ENCODE data around the gene BHMT2.

BHMT2 gene

DNA sequence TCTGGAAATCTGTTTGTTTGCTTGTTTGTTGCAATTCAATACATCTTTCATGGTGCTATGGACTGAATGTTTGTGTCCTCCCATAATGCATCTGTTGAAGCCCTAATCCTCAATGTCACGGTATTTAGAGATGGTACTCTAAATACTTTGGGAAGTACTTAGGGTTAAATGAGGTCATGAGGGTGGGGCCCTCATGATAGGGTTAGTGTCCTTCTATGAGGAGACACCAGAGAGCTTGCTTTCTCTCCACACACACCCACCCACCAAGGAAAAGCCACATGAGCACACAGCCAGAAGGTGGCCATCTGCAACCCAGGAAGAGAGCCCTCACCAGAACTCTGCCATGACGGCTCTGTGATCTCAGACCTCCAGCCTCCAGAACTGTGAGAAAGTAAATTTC, 32.8 kb upstream of the BHMT2 start:
- DNase-seq (ENCODE audit: low read depth): no peak
- H3K4me3 ChIP-seq (ENCODE audit: low read depth, low read length): no peak overlapping the region
- TF ChIP-seq, protein P1, sequence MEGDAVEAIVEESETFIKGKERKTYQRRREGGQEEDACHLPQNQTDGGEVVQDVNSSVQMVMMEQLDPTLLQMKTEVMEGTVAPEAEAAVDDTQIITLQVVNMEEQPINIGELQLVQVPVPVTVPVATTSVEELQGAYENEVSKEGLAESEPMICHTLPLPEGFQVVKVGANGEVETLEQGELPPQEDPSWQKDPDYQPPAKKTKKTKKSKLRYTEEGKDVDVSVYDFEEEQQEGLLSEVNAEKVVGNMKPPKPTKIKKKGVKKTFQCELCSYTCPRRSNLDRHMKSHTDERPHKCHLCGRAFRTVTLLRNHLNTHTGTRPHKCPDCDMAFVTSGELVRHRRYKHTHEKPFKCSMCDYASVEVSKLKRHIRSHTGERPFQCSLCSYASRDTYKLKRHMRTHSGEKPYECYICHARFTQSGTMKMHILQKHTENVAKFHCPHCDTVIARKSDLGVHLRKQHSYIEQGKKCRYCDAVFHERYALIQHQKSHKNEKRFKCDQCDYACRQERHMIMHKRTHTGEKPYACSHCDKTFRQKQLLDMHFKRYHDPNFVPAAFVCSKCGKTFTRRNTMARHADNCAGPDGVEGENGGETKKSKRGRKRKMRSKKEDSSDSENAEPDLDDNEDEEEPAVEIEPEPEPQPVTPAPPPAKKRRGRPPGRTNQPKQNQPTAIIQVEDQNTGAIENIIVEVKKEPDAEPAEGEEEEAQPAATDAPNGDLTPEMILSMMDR (IDR thresholded peaks at IDR 0.05; ENCODE audit: low read depth, low read length, missing control alignments): no peak

DNA sequence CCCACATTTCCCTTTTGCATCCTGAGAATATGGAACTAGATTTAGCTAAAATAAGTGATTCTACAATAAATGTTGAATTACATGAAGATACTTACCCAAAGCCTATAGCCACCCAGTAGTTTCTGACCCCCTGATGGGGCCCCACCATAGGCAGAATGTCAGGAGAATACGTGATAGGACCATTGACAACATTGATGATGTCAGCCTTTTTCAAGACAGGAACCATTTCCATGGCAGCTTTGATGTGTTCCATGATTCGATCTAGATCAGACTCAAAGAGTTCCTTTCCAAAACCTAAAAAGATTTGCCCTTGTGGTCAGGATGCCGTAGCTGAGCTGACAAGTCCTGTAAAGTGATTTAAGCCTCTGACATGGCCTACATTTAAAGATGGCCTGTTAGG, 27.4 kb upstream of the BHMT2 start:
- DNase-seq (ENCODE audit: low read depth): no peak
- H3K4me3 ChIP-seq (ENCODE audit: low read depth, low read length): no peak overlapping the region
- TF ChIP-seq, protein P1 (IDR thresholded peaks at IDR 0.05; ENCODE audit: low read depth, low read length, missing control alignments): no peak

DNA sequence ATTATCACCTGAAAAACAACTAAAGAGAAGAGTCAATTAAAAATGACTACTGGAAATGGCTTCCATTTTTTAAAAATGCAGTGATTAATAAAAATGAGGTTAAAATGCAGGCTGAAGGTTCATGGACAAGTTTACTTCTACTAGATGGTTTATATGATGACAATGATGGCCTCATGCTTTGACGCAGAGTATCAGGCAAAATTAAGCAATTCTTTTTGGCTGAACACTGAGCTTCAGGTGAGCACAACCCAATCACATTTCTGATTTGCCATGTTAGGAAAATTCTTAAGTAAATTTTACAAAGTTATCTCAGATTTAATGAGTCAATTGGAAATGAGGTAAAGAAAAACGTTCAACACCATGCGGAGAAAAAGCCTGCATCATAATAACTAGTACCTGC, 22.4 kb upstream of the BHMT2 start:
- DNase-seq (ENCODE audit: low read depth): no peak
- TF ChIP-seq, protein P1 (IDR thresholded peaks at IDR 0.05; ENCODE audit: low read depth, low read length, missing control alignments): no peak
- no peak overlapping the region for H3K4me3 ChIP-seq (ENCODE audit: low read depth, low read length)

DNA sequence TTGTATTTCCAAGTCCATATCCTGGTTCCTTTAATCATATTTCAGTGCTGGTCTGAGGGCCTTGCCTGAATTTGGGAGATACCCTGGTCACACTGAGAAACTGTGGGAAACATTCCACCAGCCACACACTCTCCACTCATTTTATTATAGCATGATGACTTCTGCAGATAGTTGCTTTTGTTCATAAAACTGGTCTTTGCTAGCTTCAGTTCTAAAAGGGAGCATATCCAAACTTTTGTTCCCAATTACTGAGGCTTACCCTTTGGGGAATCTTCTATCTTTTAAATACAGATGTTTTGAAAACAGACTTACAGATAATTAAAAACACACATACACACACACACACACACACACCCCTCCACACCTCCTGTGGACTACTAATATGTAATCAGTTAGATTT, 21.1 kb upstream of the BHMT2 start:
- H3K4me3 ChIP-seq (ENCODE audit: low read depth, low read length): no peak overlapping the region
- TF ChIP-seq, protein P1 (IDR thresholded peaks at IDR 0.05; ENCODE audit: low read depth, low read length, missing control alignments): no peak
- no peak for DNase-seq (ENCODE audit: low read depth)

DNA sequence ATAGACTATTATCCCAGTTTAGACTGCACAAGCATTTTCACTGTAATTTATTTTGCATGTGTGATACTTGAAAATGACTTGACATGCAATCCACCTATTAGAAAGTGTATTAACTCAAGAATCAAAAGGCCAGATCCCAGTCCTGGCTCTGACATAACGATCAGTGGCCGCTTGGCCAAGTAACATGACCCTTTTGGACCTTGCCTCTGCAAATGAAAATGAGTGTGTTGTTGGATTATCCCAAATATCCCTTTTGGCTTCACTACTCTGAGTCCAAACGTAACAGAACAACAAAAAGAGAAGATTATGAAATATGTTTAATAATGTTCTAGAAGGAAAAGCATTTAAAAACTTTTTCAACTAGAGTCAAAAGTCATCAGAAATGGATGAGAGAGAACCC, 19.1 kb upstream of the BHMT2 start:
- no peak overlapping the region for H3K4me3 ChIP-seq (ENCODE audit: low read depth, low read length)
- no peak for DNase-seq (ENCODE audit: low read depth)
- TF ChIP-seq, protein P1 (IDR thresholded peaks at IDR 0.05; ENCODE audit: low read depth, low read length, missing control alignments): no peak

DNA sequence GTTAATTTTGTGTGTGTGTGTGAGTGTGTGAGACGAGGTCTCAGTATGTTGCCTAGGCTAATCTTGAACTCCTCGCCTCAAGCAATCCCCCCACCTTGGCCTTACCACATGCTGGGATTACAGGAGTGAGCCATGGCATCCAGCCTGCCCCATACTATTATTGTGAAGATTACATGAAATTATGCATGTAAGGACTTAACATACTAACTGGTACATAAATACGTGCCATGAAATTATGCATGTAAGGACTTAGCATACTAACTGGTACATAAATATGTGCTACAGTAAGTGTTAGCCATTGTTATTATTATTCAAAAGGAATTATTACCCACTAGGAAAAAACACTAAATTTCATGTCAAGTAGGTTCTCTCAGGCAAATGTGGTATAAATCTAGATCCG, 16.2 kb upstream of the BHMT2 start:
- H3K4me3 ChIP-seq (ENCODE audit: low read depth, low read length): no peak overlapping the region
- TF ChIP-seq, protein P1 (IDR thresholded peaks at IDR 0.05; ENCODE audit: low read depth, low read length, missing control alignments): no peak
- no peak for DNase-seq (ENCODE audit: low read depth)

DNA sequence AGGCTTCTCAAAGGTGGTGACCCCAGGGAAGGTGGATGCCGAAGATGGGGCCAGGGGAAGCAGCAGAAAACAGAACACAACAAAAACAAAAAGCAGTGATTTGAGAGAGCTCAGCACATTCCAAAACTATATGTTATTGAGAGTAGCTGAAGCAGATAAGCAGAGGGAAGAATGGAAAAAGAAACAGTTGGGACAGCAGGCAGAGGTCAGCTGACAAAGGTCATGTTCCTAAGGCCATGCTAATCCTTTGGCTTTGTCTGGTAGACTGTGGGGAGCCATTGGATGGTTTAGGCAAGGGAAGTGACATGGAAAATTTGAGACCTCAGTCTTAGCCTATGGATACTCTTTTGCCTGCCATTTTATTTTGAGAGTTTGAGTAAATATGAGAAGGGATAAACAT, 14.6 kb upstream of the BHMT2 start:
- no peak overlapping the region for H3K4me3 ChIP-seq (ENCODE audit: low read depth, low read length)
- TF ChIP-seq, protein P1 (IDR thresholded peaks at IDR 0.05; ENCODE audit: low read depth, low read length, missing control alignments): no peak
- no peak for DNase-seq (ENCODE audit: low read depth)

All from GM12864 (cell line).